Measurements from ENCODE around the gene ERV3-1.
"Not testable (repeated sequence)": the region's sequence is repeated elsewhere in the genome, so short reads cannot be mapped to it uniquely, and the experiment has no call there.

Gene ERV3-1

DNA sequence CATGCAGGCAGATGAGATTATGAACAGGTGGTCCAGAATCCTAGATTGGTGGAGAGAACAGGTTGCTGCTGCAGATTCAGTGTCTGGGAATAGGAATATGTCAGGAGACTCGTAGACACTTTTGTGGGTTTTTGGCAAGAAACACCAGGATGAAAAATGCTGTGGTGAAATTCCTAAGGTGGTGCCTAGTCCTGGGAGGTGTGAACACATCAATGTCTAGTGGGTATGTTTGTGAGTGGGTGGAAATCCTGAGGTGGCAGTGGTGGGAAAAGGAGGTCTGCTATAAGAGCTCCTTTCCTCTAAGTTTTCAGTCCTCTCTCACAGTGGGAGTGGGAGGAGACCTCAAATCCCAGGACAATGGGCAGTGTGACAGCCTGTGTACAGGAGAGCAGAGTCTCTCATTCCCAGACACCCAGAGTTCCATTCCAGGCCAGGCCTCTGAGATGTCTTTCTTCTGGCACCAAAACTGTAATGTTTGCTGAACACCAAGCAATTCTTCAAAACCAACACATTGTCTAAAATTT, 5.1 kb downstream of the ERV3-1 start:
- no peak for DNase-seq

DNA sequence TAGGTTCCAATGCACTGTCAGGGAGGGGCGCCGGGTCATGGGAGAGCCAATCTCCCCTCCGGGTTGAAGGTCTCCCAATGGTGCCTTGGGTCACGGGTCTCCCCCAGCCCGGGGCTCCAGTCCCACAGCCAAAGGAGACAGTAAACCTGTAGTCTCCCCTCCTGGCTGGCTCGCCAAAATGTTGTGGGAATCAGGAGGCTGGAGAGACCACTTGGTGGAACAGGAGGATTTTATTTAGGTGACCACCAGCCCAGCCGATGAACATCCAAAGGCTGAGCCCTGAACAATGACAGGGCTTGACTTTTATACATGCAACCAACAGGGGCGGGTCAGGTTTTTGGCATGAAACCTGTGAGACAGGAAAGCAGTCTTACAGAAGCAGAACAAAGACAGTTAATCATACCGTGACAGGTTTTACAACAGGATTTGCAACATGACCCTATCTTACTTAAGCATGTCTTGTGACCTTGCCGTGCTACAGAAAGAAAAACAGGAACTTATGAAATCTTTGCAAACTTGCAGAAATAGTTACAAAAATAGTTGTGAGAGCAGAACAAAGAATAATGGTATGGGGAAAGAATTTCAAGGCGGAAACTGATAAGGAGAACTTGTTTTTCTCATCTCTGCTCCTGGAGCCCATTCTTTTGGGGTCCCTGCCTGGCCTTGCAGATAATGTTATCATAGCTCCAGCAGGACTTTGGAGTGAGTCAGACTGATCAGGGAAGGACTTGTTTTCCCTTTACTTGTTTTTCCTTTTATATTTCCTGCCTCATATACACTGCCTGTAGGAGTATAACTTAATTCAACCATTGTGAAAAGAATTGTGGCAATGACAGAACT, 7.1 kb downstream of the ERV3-1 start:
- peak in 1 of 2 experiments; percentile 6 for DNase-seq

DNA sequence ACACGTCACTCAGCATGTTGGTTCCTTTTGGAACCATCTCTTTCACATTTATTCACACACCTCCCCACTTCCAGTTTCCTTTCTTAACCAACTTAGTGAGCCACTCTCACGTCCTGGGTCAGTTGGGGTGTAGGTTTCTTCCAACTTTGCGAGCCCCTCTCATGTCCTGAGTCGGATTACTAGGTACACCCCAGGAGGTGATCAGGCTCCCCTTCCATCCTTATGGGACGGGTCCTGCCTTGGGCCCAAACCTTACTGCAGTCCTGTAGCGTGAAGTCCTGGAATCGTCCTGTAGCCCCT, 7.7 kb downstream of the ERV3-1 start:
- no peak for DNase-seq

GRCh38 chr7:64997927-64998391, 8.5 kb downstream of the ERV3-1 start:
- no peak for DNase-seq

- no peak for DNase-seq
Observed at GRCh38 chr7:64997164-64997908, 9.2 kb downstream of the ERV3-1 start.

GRCh38 chr7:64996305-64996704, 10.2 kb downstream of the ERV3-1 start:
- no peak for DNase-seq

DNA sequence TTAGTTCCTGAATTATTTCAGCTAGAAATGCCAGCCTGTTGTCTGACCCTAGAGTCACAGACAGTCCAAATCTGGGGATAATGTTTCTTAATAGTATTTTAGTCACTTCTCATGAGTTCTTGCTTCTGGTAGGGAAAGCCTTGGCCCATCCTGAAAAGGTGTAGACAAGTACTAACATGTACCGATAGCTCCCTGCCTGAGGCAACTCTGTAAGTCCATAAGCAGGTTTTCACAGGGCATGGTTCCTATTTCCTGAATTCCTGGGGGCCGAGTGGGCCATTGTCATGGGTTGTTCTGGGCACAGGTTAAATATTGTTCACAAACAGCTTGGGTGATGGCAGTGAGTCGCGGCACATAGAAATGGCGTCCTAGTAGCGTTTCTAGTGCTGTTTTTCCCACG, 12.6 kb downstream of the ERV3-1 start:
- no peak for DNase-seq

DNA sequence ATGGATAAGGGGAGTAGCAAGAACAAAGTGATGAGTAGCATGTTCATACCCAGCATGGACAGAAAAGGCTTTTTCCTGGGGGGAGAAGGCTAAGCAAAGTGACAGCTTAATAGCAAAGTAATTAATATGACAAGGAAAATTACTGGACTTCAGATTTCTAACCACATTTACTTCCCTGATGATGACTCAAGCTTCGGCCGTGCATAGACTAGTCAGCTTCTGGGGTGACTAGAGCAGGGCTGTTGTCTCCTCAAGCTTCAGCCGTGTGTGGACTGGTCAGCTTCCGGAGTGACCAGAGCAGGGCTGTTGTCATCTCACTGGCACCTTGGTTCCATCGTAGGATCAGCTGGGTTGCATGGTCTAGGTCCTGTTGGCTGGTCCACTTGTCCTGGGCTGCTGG, 13.5 kb downstream of the ERV3-1 start:
- no peak for DNase-seq

- no peak for DNase-seq
Observed at GRCh38 chr7:64990936-64991335, 15.6 kb downstream of the ERV3-1 start, which contains the start of gene ZNF117. ZNF117 (minus strand) TSS chr7:64991036.

DNA sequence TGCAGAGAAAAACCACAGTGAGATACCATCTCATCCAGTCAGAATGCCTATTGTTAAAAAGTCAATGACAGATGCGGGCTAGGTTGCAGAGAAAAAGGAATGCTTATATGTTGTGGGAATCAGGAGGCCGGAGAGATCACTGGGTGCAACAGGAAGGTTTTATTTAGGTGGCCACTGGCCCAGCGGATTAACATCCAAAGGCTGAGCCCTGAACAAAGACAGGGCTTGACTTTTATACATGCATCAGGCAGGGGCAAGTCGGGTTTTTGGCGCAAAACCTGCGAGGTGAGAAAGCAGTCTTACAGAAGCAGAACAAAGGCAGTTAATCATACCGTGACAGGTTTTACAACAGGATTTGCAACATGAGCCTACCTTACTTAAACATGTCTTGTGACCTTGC, 16.3 kb downstream of the ERV3-1 start:
- no peak for DNase-seq

- DNase-seq, result no peak
Observed at GRCh38 chr7:64978497-64979203, 27.8 kb downstream of the ERV3-1 start.

- DNase-seq, result no peak
Observed at GRCh38 chr7:64965594-64965993, 40.9 kb downstream of the ERV3-1 start.

DNA sequence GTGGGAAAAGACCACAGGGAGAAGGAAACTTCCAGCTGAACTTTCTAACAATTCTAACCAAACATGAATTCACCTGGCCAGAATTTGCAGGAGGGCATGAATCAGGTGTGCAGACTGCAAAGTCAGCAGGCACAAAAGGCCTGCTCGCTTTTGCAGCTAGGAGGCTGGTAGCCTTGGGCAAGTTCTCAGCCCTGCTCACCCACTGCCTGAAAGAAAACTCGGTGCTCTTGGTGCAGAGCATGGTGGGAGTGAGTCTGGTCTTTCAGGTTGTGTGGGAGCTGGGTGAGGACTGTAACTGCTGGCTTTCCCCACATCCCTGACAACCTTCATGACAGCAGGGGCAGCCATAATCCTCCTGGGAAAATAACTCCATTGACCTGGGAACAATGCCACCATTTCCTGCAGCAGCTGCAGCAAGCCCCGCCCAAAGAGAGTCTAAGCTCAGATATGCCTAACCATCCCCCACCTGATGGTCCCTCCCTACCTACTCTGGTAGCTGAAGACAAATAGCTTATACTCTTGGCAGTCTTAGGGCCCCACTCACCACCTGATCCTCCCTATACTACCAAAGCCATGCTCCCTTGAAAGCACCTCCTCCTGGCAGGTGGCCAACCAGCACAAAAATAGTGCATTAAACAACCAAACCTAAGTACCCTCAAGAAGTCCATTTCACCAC, 47.3 kb downstream of the ERV3-1 start:
- no peak for DNase-seq

DNA sequence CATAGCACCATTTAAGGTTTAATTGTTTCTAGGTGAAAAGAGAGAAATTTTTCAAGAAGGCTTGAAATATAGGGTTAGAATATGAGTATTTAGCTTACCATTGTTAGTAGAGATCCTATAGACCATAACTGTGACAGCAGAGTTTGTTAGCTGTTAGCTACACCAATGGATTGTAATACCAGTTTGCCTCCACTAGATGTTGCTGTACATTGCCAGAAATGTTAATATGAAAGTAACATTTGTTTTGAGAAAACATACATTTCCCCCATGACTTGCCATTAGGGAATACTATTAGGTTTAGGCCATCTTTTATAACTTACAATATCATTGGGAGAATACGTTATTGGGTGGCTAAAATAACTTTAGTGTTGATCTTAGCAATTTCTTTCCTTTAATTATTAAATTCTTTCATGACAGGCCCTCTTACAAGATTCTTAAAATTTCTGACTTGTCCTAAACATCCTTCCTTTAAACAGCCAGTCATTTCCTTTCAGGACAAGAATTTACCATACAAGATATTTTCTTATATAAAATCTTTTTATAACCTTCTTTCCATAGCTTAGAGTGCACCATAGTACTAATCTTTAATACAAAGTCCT, 55.1 kb downstream of the ERV3-1 start:
- peak in 1 of 2 experiments; percentile 58 for DNase-seq

DNA sequence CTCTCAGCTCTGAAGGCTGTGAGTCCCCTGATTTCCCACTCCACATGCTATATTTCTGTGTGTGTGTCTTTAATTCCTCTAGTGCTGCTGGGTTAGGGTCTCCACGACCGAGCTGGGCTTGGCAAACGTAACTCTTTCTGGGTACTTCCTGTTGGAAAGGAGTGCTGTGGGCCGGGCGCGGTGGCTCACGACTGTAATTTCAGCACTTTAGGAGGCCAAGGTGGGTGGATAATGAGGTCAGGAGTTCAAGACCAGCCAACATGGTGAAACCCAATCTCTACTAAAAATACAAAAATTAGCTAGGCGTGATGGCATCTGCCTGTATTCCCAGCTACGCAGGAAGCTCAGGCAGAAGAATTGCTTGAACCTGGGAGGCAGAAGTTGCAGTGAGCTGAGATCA, 55.8 kb downstream of the ERV3-1 start:
- DNase-seq, result not testable (repeated sequence)

- not testable (repeated sequence) for DNase-seq
Observed at GRCh38 chr7:64948774-64949173, 57.7 kb downstream of the ERV3-1 start.

- no peak for DNase-seq
Observed at GRCh38 chr7:64947252-64948000, 59.1 kb downstream of the ERV3-1 start.

DNA sequence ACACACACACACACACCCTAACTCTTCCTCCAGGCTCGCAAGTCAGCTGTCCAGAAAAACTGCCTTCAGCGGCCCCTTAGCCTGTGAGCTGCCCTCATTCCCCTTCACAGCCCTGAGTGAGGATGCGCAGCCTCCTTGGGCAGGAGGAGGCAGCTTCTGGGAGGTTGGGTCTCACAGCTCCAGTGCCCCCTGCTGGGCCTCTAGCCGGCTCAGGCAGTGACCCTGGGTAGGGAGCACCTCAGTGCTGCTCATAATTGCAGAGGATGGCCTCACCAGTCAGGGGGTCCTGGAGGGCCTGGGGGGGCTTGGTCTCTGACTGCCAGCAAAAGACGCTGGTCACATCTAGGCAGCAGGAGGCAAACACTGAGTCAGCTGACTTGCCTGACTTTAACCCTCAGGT, 59.7 kb downstream of the ERV3-1 start:
- DNase-seq, result no peak

- DNase-seq, result no peak
Observed at GRCh38 chr7:64945503-64946175, 60.8 kb downstream of the ERV3-1 start.

GRCh38 chr7:64944667-64945502, 61.6 kb downstream of the ERV3-1 start:
- not testable (repeated sequence) for DNase-seq
